Measurements from ENCODE around the gene PPARA.

- TF ChIP-seq CTCF (IDR thresholded peaks at IDR 0.05) (no peak), EP300 (IDR thresholded peaks at IDR 0.05) (no peak), POLR2AphosphoS5 (IDR thresholded peaks at IDR 0.05) (no peak), POLR2A (IDR thresholded peaks at IDR 0.05) (no peak)
These were observed 46.7 kb upstream of the PPARA start for GRCh38 chr22:46103664-46104063.
